Natural killer cell (primary cell): Measurements from ENCODE around the gene SLC18A3. TPM values are rescaled to one million over a fixed set of nuclear protein-coding genes. Genes with fewer than 3 reads are reported as not detected.

Source experiments
- ATAC-seq, 3 donors: fragments of 150-1000 bp in 2 of 3; fragments of 200-7000 bp in 1 of 3; cut with Tn5 transposase; 1 replicate in 1 of 3; 2 replicates in 2 of 3; pipeline ENCODE4 v1.10.0; 2021; ENCODE audit warnings: mild to moderate bottlenecking in 2 of 3, moderate library complexity in 2 of 3
- DNase-seq, 2 donors: peaks; one replicate each; pipeline versions ENCODE4 v3.0.0 to v3.0.0-alpha.2; 2013 to 2021; ENCODE audit warnings: mixed read lengths in 1 of 2
- H3K27ac ChIP-seq: one replicate; pipeline ENCODE4 v1.5.1; 2013; ENCODE audit warnings: mild to moderate bottlenecking, low read length
- H3K27me3 ChIP-seq: one replicate; pipeline ENCODE4 v1.6.1; 2013; ENCODE audit warnings: low read length; ENCODE audit not compliant: control insufficient read depth, insufficient read depth
- H3K36me3 ChIP-seq: one replicate; pipeline ENCODE4 v1.6.1; 2013; ENCODE audit warnings: low read length; ENCODE audit not compliant: control insufficient read depth, insufficient read depth
- H3K4me1 ChIP-seq: one replicate; pipeline ENCODE4 v1.6.1; 2013; ENCODE audit warnings: low read length; ENCODE audit not compliant: control insufficient read depth, insufficient read depth
- H3K4me3 ChIP-seq: one replicate; pipeline ENCODE4 v1.5.1; 2013; ENCODE audit warnings: low read length
- H3K9me3 ChIP-seq: one replicate; pipeline ENCODE4 v1.6.1; 2013; ENCODE audit warnings: low read length; ENCODE audit not compliant: control insufficient read depth, insufficient read depth
- H3K27ac Mint-ChIP-seq, 2 donors: one replicate each; pipeline ENCODE4 v1.8.0; 2022; ENCODE audit warnings: mild to moderate bottlenecking in 2 of 2, mixed read lengths in 2 of 2, moderate library complexity in 1 of 2
- H3K27me3 Mint-ChIP-seq, 2 donors: one replicate each; pipeline ENCODE4 v1.8.0; 2022; ENCODE audit warnings: low read depth in 2 of 2, mixed read lengths in 2 of 2
- H3K36me3 Mint-ChIP-seq: one replicate; pipeline ENCODE4 v1.8.0; 2022; ENCODE audit warnings: mixed read lengths
- H3K4me1 Mint-ChIP-seq, 2 donors: one replicate each; pipeline ENCODE4 v1.8.0; 2022; ENCODE audit warnings: mixed read lengths in 2 of 2
- H3K4me3 Mint-ChIP-seq: one replicate; pipeline ENCODE4 v1.8.0; 2022; ENCODE audit warnings: mild to moderate bottlenecking, moderate library complexity, mixed read lengths
- H3K9me3 Mint-ChIP-seq, 2 donors: one replicate each; pipeline ENCODE4 v1.8.0; 2022; ENCODE audit warnings: mixed read lengths in 2 of 2
- WGBS: methylation state at CpG from one replicate; pipeline ENCODE4 v1.1.7; 2013; ENCODE audit warnings: missing lambda C conversion rate; ENCODE audit not compliant: insufficient coverage; 5-methylcytosine and 5-hydroxymethylcytosine counted together
- intact Hi-C: fragments of 100-400 bp; cut with micrococcal nuclease; formaldehyde crosslinking; loops from one replicate; pipeline ENCODE4 v1.14.2; 2022
- total RNA-seq, 4 donors: library from RNA; stranded (reverse); fragments of 120-200 nt in 1 of 4; gene quantifications; one replicate each; pipeline versions ENCODE4 v1.2.3 to v1.2.4, GENCODE V29; 2013 to 2022
- TF ChIP-seq, protein P1 (sequence below): fragments of 200-600 bp; IDR thresholded peaks from one replicate; pipeline ENCODE4 v1.8.0; 2022; ENCODE audit warnings: antibody characterized with exemption

SLC18A3 gene
- total RNA-seq, 3 donors from 2014 or later (not counting 1 experiment from before 2014, with no cell fraction given) = not detected

DNA sequence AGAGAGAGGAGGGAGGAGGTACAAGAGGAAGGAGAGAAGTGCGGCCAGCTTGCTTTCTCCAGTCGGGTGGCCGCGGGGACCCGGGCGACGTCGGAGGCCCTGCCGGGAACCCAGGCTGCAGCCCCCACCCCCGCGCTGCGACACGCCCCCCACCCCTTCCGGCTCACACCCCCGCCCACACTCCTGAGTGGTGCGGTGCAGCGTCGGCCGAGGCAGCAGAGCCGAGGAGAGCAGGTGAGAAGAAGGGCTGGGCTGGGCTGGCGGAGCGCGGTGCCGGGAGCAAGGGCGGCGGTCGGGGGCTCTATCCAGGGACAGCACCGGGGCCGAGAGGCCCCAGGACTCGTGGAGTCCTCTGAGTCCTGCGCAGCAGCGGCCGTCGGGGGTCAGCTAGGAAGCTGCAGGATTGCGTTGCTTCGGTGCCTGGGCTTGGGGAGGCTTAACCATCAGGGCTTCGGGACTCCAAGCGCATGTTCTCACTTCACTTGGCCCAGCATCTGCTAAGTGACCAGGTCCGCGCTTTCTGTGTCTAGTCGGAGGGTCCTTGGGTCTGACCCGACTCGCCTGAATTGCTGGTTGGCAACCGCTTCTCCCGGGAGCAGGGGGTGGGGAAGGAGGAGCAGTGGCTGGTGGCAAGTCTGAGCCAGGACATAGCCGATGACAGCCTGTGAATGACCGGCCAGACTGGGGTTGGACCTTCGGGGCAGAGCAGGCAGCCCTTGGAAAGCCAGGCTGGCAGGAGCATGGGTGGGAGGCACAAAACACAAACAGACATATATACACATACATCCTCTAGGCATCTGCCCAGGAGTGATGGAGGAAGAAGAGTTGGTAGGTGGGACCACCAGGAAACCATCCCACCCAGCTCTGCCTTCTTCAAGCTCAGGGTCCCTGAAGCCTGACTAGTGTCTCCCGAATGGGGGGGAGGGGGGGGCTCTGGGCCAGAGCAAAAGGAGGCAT, 4.4 kb downstream of the SLC18A3 start:
- Histone ChIP-seq H3K9me3 (no peaks in the 10 kb centered on the region), H3K27me3 (peaks cover 34% of the 10 kb centered on the region), H3K36me3 (no peaks in the 10 kb centered on the region), H3K4me1 (peaks cover 4% of the 10 kb centered on the region), H3K4me3 (no peak overlapping the region), H3K27ac (no peak overlapping the region)
- peaks cover 6 to 15% of the 10 kb centered on the region in 2 donors for H3K4me1 Mint-ChIP-seq
- ATAC-seq = no peak
- no peak overlapping the region for H3K4me3 Mint-ChIP-seq
- peaks cover 62 to 69% of the 10 kb centered on the region in 2 donors for H3K27me3 Mint-ChIP-seq
- TF ChIP-seq, protein P1, sequence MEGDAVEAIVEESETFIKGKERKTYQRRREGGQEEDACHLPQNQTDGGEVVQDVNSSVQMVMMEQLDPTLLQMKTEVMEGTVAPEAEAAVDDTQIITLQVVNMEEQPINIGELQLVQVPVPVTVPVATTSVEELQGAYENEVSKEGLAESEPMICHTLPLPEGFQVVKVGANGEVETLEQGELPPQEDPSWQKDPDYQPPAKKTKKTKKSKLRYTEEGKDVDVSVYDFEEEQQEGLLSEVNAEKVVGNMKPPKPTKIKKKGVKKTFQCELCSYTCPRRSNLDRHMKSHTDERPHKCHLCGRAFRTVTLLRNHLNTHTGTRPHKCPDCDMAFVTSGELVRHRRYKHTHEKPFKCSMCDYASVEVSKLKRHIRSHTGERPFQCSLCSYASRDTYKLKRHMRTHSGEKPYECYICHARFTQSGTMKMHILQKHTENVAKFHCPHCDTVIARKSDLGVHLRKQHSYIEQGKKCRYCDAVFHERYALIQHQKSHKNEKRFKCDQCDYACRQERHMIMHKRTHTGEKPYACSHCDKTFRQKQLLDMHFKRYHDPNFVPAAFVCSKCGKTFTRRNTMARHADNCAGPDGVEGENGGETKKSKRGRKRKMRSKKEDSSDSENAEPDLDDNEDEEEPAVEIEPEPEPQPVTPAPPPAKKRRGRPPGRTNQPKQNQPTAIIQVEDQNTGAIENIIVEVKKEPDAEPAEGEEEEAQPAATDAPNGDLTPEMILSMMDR = no peak
- intact Hi-C loops = loop anchor here (2.0 kb wide), 1 partner anchor 32 kb away; no protein-coding TSS in a partner anchor
- H3K36me3 Mint-ChIP-seq = no peaks in the 10 kb centered on the region
- H3K9me3 Mint-ChIP-seq = no peaks in the 10 kb centered on the region
- H3K27ac Mint-ChIP-seq = no peak overlapping the region
- WGBS = 7% methylated on average over 42 of the region's 49 CpGs
- DNase-seq = no peak

DNA sequence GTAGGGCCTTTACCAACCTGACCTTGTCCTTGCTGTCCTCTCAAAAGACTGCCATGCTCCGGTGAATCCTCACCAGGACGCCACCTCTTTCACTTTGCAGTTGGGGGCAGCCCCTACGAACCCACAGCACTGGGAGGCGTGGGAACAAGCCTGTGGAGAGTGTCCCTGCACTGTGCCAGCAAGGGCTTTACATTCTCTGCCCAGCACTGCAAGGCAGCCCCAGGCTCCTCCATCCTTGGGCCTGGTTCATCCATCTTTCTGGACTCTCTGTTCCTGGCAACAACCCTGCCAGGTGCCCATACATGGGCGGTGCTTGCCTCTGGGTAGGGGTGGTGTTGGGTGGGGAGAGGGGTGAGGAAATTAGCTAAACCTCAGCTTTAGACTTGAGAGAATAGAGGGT, 5.1 kb downstream of the SLC18A3 start:
- DNase-seq (no peak), ATAC-seq (no peak)
- H3K27me3 ChIP-seq = peaks cover 34% of the 10 kb centered on the region
- H3K4me1 ChIP-seq = peaks cover 4% of the 10 kb centered on the region
- no peaks in the 10 kb centered on the region for H3K36me3 Mint-ChIP-seq
- no peak overlapping the region for H3K27ac Mint-ChIP-seq
- no peak overlapping the region for H3K4me3 Mint-ChIP-seq
- H3K9me3 ChIP-seq = no peaks in the 10 kb centered on the region
- intact Hi-C loops = loop anchor here (2.0 kb wide), 1 partner anchor 32 kb away; no protein-coding TSS in a partner anchor
- H3K27me3 Mint-ChIP-seq = peaks cover 68 to 69% of the 10 kb centered on the region in 2 donors
- WGBS = 69% methylated on average over 5 of the region's 5 CpGs
- H3K9me3 Mint-ChIP-seq = no peaks in the 10 kb centered on the region
- no peaks in the 10 kb centered on the region for H3K36me3 ChIP-seq
- H3K4me1 Mint-ChIP-seq = peaks cover 6 to 15% of the 10 kb centered on the region in 2 donors
- TF ChIP-seq, protein P1 = no peak
- H3K4me3 ChIP-seq = no peak overlapping the region
- H3K27ac ChIP-seq = no peak overlapping the region

DNA sequence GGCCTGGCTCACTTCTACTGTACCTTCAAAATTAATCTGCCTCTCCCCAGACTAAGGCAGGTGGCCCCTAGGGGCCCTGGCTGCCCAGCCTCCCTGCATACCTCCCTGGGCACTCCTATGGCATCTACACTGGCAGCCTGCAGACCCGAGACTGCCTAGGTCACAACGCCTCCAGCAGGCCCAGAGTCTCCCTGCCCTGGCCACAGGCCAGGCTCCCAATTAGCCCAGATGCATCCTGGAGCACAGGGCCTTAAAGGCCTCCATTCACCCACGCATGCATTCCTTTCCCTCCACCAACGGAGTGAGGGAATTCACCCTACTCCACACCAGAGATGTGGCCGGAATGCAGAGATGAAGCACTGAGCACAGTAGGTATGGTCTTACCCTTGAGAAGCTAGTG, 5.6 kb downstream of the SLC18A3 start:
- Histone ChIP-seq H3K4me3 (no peak overlapping the region), H3K9me3 (no peaks in the 10 kb centered on the region), H3K36me3 (no peaks in the 10 kb centered on the region), H3K27me3 (peaks cover 34% of the 10 kb centered on the region), H3K4me1 (peaks cover 4% of the 10 kb centered on the region), H3K27ac (no peak overlapping the region)
- H3K4me3 Mint-ChIP-seq = no peak overlapping the region
- no peak for DNase-seq
- no peaks in the 10 kb centered on the region for H3K9me3 Mint-ChIP-seq
- H3K27me3 Mint-ChIP-seq = peaks cover 68 to 69% of the 10 kb centered on the region in 2 donors
- intact Hi-C loops = loop anchor here (2.0 kb wide), 1 partner anchor 33 kb away; no protein-coding TSS in a partner anchor
- ATAC-seq = no peak
- no peaks in the 10 kb centered on the region for H3K36me3 Mint-ChIP-seq
- TF ChIP-seq, protein P1 = no peak
- peaks cover 6 to 15% of the 10 kb centered on the region in 2 donors for H3K4me1 Mint-ChIP-seq
- whole genome bisulfite sequencing = 69% methylated on average over 5 of the region's 5 CpGs
- H3K27ac Mint-ChIP-seq = no peak overlapping the region
